CD14-positive monocyte (primary cell): ENCODE results near the gene MBNL3. TPM values are rescaled to one million over a fixed set of nuclear protein-coding genes. Genes with fewer than 3 reads are reported as not detected.
A peak's percentile ranks its signal among the peaks of the same experiment; 100 is the strongest.

ENCODE experiments used
- DNase-seq, 3 donors: peaks; one replicate each; pipeline ENCODE4 v3.0.0-alpha.2; 2011 to 2022
- H2AFZ ChIP-seq: 2 replicates; pipeline ENCODE4 v1.6.0; 2012; ENCODE audit warnings: mild to moderate bottlenecking, low read depth, low read length, inconsistent platforms; ENCODE audit not compliant: insufficient read depth, poor library complexity, severe bottlenecking
- H3K27ac ChIP-seq, 2 donors: 1 replicate in 1 of 2; 2 replicates in 1 of 2; pipeline ENCODE4 v1.5.1; 2012 to 2013; ENCODE audit warnings: low read length in 2 of 2, control low read depth in 1 of 2, inconsistent platforms in 1 of 2, low read depth in 1 of 2, mild to moderate bottlenecking in 1 of 2
- H3K27me3 ChIP-seq, 2 donors: one replicate each; pipeline versions ENCODE4 v1.6.0 to v1.6.1; 2011 to 2013; ENCODE audit warnings: low read length in 2 of 2; ENCODE audit not compliant: control insufficient read depth in 2 of 2, insufficient read depth in 2 of 2
- H3K36me3 ChIP-seq, 2 donors: replicated peaks in 1 of 2; 1 replicate in 1 of 2; 2 replicates in 1 of 2; pipeline versions ENCODE4 v1.5.1 to v1.6.1; 2012 to 2013; ENCODE audit warnings: low read length in 2 of 2, control low read depth in 1 of 2, inconsistent platforms in 1 of 2, mild to moderate bottlenecking in 1 of 2; ENCODE audit not compliant: insufficient read depth in 2 of 2, control insufficient read depth in 1 of 2
- H3K4me1 ChIP-seq, 2 donors: 1 replicate in 1 of 2; 2 replicates in 1 of 2; pipeline versions ENCODE4 v1.5.1 to v1.6.1; 2012 to 2013; ENCODE audit warnings: low read length in 2 of 2, control low read depth in 1 of 2, inconsistent platforms in 1 of 2, mild to moderate bottlenecking in 1 of 2, moderate library complexity in 1 of 2; ENCODE audit not compliant: insufficient read depth in 2 of 2, control insufficient read depth in 1 of 2
- H3K4me2 ChIP-seq: replicated peaks from 2 replicates; pipeline ENCODE3; 2012; ENCODE audit warnings: low read length, moderate library complexity, mild to moderate bottlenecking; ENCODE audit not compliant: poor library complexity, severe bottlenecking; ENCODE audit errors: extremely low read depth
- H3K4me3 ChIP-seq, 3 experiments: fragments of 200-600 bp in 1 of 3; sonication (generic) in 1 of 3; replicated peaks in 1 of 3; 1 replicate in 2 of 3; 2 replicates in 1 of 3; pipeline ENCODE4 v1.5.1; 2011 to 2013; ENCODE audit warnings: low read length in 3 of 3, mild to moderate bottlenecking in 3 of 3, control low read depth in 2 of 3, low read depth in 2 of 3, inconsistent platforms in 1 of 3, moderate library complexity in 1 of 3
- H3K79me2 ChIP-seq: 2 replicates; pipeline ENCODE4 v1.6.0; 2012; ENCODE audit warnings: mild to moderate bottlenecking, control low read depth, inconsistent platforms, low read length, moderate library complexity; ENCODE audit not compliant: insufficient read depth
- H3K9ac ChIP-seq: 2 replicates; pipeline ENCODE4 v1.6.0; 2017; ENCODE audit warnings: low read length, mild to moderate bottlenecking; ENCODE audit not compliant: insufficient read depth, poor library complexity, severe bottlenecking
- H3K9me3 ChIP-seq, 2 donors: replicated peaks in 1 of 2; 1 replicate in 1 of 2; 2 replicates in 1 of 2; pipeline versions ENCODE4 v1.5.1 to v1.6.1; 2012 to 2013; ENCODE audit warnings: low read length in 2 of 2, control low read depth in 1 of 2; ENCODE audit not compliant: control insufficient read depth in 1 of 2, insufficient read depth in 1 of 2
- H4K20me1 ChIP-seq: 2 replicates; pipeline ENCODE4 v1.6.0; 2012; ENCODE audit warnings: mild to moderate bottlenecking, low read length, control low read depth, moderate library complexity; ENCODE audit not compliant: insufficient read depth
- H3K27ac Mint-ChIP-seq, 7 donors: one replicate each; pipeline ENCODE4 v1.8.0; 2020; ENCODE audit warnings: mild to moderate bottlenecking in 7 of 7, mixed read lengths in 7 of 7, moderate library complexity in 6 of 7, inconsistent platforms in 2 of 7
- H3K27me3 Mint-ChIP-seq, 3 donors: one replicate each; pipeline ENCODE4 v1.8.0; 2021 to 2022; ENCODE audit warnings: low read depth in 3 of 3, mild to moderate bottlenecking in 3 of 3, mixed read lengths in 3 of 3, moderate library complexity in 3 of 3, inconsistent platforms in 1 of 3
- H3K36me3 Mint-ChIP-seq, 2 donors: one replicate each; pipeline ENCODE4 v1.8.0; 2020; ENCODE audit warnings: mixed read lengths in 2 of 2, inconsistent platforms in 1 of 2, mild to moderate bottlenecking in 1 of 2
- H3K4me1 Mint-ChIP-seq: one replicate; pipeline ENCODE4 v1.8.0; 2020; ENCODE audit warnings: mild to moderate bottlenecking, mixed read lengths
- H3K4me3 Mint-ChIP-seq, 2 donors: one replicate each; pipeline ENCODE4 v1.8.0; 2020; ENCODE audit warnings: mild to moderate bottlenecking in 2 of 2, mixed read lengths in 2 of 2, moderate library complexity in 1 of 2
- H3K9me3 Mint-ChIP-seq, 7 donors: one replicate each; pipeline ENCODE4 v1.8.0; 2020 to 2022; ENCODE audit warnings: mixed read lengths in 7 of 7, mild to moderate bottlenecking in 6 of 7, moderate library complexity in 6 of 7, inconsistent platforms in 2 of 7
- WGBS: methylation state at CpG from one replicate; pipeline ENCODE4 v1.1.5; 2013; ENCODE audit warnings: missing lambda C conversion rate; ENCODE audit not compliant: insufficient coverage; 5-methylcytosine and 5-hydroxymethylcytosine counted together
- intact Hi-C, 2 donors: fragments of 100-400 bp; cut with micrococcal nuclease; formaldehyde crosslinking; loops; one replicate each; pipeline versions ENCODE4 v1.15.0 to v1.15.1; 2023
- polyA plus RNA-seq, 3 donors: library from polyadenylated mRNA; depleted of rRNA in 1 of 3; unstranded in 2 of 3; stranded (reverse) in 1 of 3; fragments of 300-500 nt in 2 of 3; fragments of >200 nt in 1 of 3; fragmentation: Illumina TruSeq in 2 of 3; gene quantifications; 1 replicate in 2 of 3; 2 replicates in 1 of 3; pipeline ENCODE4 v1.2.3, GENCODE V29; 2012 to 2021
- TF ChIP-seq, protein P1 (sequence below): fragments of 200-600 bp; IDR thresholded peaks from one replicate; pipeline ENCODE4 v1.8.0; 2022; ENCODE audit warnings: antibody characterized with exemption, mild to moderate bottlenecking

The MBNL3 gene
- polyA plus RNA-seq, 3 donors, result 7.4 to 32.8 (median 22.4) TPM

DNA sequence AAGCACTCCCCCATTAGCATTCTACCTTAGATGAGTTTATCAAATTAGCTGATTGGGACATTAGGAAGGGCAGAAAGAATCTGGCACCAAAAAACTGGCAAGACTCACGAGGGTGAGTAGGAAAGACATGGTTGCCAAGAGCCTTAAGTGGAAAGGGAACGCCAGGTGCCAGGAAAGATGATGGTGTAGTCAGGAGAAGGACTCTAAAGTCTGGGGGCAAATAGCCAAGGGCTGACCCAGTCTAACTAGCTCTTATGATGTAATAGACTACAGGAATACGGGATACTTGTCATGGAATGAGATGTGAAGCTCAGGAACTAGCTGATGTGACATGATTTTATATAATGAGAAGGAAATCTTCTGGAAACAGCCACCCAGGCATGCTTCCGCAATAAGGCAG lies 94.8 kb downstream of the MBNL3 start:
- H3K27ac Mint-ChIP-seq, result peak overlapping the region in 2 of 7 donors; percentile 23 to 44
- H3K9me3 Mint-ChIP-seq, result no peaks in the 10 kb centered on the region
- Histone ChIP-seq H3K4me2 (no peak overlapping the region), H2AFZ (no peak overlapping the region), H3K9ac (no peak overlapping the region), H3K4me3 (no peak overlapping the region), H3K36me3 (peaks cover 7 to 9% of the 10 kb centered on the region in 2 donors), H3K27ac (no peak overlapping the region), H3K79me2 (no peaks in the 10 kb centered on the region), H3K27me3 (peaks cover 0 to 2% of the 10 kb centered on the region in 2 donors), H3K9me3 (no peaks in the 10 kb centered on the region), H4K20me1 (no peaks in the 10 kb centered on the region), H3K4me1 (no peaks in the 10 kb centered on the region)
- no peak for DNase-seq
- intact Hi-C loops, result no loop called here
- TF ChIP-seq, protein P1, sequence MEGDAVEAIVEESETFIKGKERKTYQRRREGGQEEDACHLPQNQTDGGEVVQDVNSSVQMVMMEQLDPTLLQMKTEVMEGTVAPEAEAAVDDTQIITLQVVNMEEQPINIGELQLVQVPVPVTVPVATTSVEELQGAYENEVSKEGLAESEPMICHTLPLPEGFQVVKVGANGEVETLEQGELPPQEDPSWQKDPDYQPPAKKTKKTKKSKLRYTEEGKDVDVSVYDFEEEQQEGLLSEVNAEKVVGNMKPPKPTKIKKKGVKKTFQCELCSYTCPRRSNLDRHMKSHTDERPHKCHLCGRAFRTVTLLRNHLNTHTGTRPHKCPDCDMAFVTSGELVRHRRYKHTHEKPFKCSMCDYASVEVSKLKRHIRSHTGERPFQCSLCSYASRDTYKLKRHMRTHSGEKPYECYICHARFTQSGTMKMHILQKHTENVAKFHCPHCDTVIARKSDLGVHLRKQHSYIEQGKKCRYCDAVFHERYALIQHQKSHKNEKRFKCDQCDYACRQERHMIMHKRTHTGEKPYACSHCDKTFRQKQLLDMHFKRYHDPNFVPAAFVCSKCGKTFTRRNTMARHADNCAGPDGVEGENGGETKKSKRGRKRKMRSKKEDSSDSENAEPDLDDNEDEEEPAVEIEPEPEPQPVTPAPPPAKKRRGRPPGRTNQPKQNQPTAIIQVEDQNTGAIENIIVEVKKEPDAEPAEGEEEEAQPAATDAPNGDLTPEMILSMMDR, result no peak
- WGBS, result 100% methylated on average over 1 of the region's 4 CpGs
- peaks cover 0 to 4% of the 10 kb centered on the region in 2 donors for H3K36me3 Mint-ChIP-seq
- H3K4me3 Mint-ChIP-seq, result no peak overlapping the region
- no peaks in the 10 kb centered on the region for H3K4me1 Mint-ChIP-seq
- H3K27me3 Mint-ChIP-seq, result peaks cover 0 to 11% (median 0%) of the 10 kb centered on the region in 3 donors

DNA sequence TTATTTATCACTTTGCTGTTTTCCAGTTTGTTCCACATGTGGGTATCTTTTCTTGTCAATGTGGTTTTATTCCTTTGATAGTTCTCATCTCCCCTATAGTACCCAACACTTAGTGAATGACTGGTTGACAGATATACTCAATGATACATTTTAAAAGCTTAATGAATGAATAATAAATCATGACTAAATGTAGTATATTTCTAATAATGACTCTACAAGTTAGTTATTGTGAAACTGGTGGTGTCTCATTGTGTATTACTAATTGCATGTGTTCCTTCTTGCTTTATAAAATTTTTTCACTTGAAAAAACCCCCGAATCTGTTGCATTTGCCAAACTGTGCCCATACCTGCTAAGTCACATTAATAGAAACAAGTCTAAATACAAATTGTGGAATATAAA lies 95.4 kb downstream of the MBNL3 start:
- no peaks in the 10 kb centered on the region for H4K20me1 ChIP-seq
- TF ChIP-seq, protein P1, result no peak
- Mint-ChIP-seq H3K4me1 (no peaks in the 10 kb centered on the region), H3K36me3 (peaks cover 0 to 4% of the 10 kb centered on the region in 2 donors), H3K27me3 (peaks cover 0 to 9% (median 0%) of the 10 kb centered on the region in 3 donors), H3K9me3 (no peaks in the 10 kb centered on the region), H3K27ac (no peak overlapping the region), H3K4me3 (no peak overlapping the region)
- DNase-seq, result peak in 1 of 3 donors; percentile 13
- H3K9ac ChIP-seq, result no peak overlapping the region
- H3K36me3 ChIP-seq, result peaks cover 7 to 9% of the 10 kb centered on the region in 2 donors
- H3K4me3 ChIP-seq, result no peak overlapping the region
- no peak overlapping the region for H2AFZ ChIP-seq
- H3K4me1 ChIP-seq, result no peaks in the 10 kb centered on the region
- no peaks in the 10 kb centered on the region for H3K79me2 ChIP-seq
- intact Hi-C loops, result no loop called here
- H3K4me2 ChIP-seq, result no peak overlapping the region
- H3K27ac ChIP-seq, result no peak overlapping the region
- H3K9me3 ChIP-seq, result no peaks in the 10 kb centered on the region
- H3K27me3 ChIP-seq, result peaks cover 0 to 4% of the 10 kb centered on the region in 2 donors
- WGBS, result no CpG with 5 or more reads among the region's 1 CpG
